ELF-1 (cell line): ENCODE measurements around the gene RNPEP.
"Not testable (repeated sequence)": the region's sequence is repeated elsewhere in the genome, so short reads cannot be mapped to it uniquely, and the experiment has no call there.

Source experiments
- DNase-seq: peaks from one replicate; pipeline ENCODE4 v3.0.0-alpha.2; 2016; ENCODE audit warnings: low read depth, low spot score

Gene RNPEP

DNA sequence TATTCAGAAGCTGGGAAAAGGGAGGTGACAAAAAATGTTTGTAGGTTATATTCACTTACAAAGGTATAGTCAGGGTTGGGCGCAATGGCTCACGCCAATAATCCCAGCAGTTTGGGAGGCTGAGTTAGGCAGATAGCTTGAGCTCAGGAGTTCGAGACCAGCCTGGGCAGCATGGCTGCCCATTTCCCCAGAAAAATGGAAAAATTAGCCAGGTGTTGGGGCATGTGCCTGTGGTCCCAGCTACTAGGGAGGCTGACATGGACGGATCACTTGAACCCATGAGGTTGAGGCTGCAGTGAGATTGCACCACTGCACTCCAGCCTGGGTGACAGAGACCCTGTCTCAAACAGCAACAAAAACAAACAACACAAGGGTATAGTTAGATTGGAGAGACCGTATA is 24.1 kb upstream of the RNPEP start:
- no peak for DNase-seq

GRCh38 chr1:201962382-201962781 is 20.1 kb upstream of the RNPEP start:
- DNase-seq: not testable (repeated sequence)

DNA sequence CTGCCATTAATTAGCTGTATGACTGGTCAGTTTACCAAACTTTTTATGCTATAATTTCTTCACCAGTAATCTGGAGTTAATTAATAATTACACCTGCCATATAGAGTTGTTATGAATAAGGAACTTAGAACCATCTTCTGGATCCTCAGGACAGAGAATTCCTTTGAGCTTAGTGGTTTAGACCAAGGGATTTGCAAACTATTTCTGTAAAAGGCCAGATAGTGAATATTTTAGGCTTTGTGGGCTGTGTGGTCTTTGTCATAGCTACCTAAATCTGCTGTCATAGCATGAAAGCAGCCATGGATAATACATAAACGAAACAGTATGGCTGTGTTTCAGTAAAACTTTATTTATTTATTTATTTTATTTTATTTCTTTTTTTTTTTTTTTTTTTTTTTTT is 18.2 kb upstream of the RNPEP start:
- DNase-seq: no peak

DNA sequence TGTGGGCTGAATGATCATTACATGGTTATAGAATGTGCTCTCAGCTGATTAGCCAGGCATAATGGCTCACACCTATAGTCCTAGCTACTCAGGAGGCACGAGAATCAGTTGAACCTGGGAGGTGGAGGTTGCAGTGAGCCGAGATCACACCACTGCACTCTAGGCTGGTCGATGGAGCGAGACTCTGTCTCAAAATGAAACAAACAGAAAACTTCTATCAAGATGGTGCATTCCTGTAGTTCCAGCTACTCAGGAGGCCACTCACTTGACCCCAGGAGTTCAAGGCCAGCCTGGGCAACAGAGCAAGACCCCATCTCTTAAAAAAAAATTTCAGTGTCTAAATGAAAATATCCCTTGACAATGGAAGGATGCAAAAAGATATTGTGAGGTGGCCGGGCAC is 16.3 kb upstream of the RNPEP start:
- DNase-seq: no peak

GRCh38 chr1:201968202-201968925 is 14.1 kb upstream of the RNPEP start:
- DNase-seq: no peak

DNA sequence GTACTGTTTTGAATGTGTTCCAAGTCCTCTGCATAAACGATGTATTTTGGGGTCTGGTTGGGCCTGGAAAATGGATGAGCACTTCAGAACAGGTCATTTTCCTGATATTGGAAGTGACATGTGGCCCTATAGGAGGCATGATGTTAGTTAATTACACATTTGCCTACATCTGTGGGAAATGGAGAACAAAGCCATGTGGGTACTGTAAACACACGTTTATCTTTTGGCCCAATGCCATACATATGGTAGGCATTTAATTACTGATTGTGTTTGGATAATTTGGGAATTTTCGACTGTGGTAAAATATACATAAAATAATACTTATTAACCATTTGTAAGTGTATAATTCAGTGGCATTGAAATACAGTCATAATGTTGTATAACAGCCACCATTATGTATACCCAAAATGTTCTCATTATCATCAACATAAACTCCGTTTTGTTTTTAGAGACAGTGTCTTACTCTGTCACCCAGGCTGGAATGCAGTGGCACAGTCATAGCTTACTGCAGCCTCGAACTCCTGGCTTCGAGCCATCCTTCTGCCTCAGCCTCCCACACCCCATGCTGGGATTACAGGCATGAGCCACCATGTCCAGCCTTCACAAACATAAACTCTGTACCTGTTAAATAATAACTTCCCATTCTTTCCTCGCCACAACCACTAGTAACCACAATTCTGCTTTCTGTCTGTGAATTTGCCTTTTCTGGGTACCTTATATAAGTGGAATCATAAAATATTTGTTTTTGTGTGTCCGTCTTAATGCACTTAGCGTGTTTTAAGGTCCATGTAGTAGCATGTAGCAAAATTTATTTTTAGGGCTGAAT is 11.9 kb upstream of the RNPEP start:
- no peak for DNase-seq

GRCh38 chr1:201982082-201982622 is 296 bp upstream of the RNPEP start:
- DNase-seq: peak; percentile 52

DNA sequence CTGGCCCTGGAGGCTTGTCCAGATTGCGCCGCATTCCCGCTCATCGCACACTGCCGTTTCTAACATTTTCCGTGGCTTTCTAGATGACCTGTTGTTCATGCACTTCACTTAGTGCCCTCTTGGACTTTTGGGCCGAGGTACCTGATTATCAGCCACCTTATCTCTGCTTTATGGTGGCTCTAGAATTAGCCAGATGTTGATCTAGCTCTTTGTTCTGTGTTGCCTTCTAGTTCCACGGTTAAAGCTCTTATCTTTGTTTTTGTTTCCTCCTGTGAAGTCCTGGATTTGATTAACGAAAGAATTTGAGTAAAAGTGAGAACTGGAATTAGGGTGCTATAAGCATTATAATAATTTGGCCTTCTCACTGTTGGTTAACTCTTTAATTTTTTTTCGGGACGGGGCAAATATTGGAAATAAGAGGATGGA is 945 bp downstream of the RNPEP start:
- DNase-seq: no peak

GRCh38 chr1:201984446-201984845 is 2.0 kb downstream of the RNPEP start:
- no peak for DNase-seq

GRCh38 chr1:201985355-201985754 is 2.9 kb downstream of the RNPEP start:
- no peak for DNase-seq

GRCh38 chr1:201988601-201989000 is 6.2 kb downstream of the RNPEP start:
- DNase-seq: no peak

- DNase-seq: no peak
These were observed 7.1 kb downstream of the RNPEP start for GRCh38 chr1:201989354-201990128.

DNA sequence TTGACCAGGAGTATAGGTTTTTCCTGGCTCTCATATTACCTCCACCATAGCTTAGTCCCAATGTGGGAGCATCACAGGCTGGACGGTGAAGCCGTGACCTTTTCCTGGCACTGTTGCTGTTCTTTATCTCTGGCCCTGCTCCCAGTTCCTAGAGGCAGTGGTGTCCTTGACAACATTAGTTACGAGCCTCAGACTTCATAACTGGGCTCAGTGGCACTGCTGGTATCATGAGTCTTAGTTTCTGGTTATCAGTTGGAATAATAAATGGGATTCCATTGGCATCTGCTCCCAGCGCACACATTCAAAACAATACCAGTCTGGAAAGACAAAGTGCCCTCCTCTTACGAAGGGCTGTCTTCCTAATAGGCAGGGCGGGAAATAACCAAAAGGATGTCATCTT is 8.0 kb downstream of the RNPEP start:
- DNase-seq: no peak

DNA sequence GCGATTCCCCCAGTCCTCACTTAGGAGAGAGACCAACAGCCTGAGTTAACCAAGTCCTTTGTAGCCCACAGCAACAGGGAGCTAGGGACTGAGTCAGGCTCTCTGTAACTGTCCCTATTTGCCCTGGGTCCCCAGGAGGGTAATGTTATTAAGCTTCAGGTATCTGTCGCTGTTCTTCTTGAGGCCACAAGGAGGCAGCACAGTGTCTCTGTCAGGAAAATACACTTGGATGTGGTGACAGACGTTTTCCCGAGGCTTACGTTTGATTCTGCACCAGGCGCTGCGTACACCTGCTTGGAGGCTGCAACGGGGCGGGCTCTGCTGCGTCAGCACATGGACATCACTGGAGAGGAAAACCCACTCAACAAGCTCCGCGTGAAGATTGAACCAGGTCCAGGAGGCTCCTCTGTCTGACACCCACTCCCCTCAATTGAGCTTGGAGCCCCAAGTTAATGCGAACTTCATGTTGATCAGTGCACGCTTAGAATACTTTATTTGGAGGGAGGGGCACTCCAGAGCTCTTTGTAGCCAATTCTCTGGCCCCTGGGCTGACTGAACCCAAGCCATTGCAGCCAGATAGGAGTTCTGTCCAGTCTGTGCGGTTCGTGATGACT is 17.3 kb downstream of the RNPEP start:
- DNase-seq: peak; percentile 76

GRCh38 chr1:202002507-202002906 is 20.1 kb downstream of the RNPEP start:
- no peak for DNase-seq

GRCh38 chr1:202004711-202005110 is 22.3 kb downstream of the RNPEP start:
- DNase-seq: peak; percentile 70

DNA sequence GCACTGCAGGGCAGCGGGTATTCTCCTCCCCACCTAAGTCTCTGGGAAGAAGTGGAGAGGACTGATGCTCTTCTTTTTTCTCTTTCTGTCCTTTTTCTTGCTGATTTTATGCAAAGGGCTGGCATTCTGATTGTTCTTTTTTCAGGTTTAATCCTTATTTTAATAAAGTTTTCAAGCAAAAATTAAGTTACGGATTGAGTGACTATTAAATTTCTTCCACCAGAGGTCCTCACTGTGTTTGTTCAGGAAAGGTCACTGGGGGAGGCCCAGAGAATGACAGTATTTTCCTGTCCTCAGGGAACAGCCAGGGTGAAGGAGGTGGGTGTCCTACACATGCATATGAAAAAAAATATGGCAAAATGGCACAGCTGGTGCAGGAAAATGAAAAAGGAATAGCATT is 23.5 kb downstream of the RNPEP start:
- DNase-seq: peak; percentile 28

DNA sequence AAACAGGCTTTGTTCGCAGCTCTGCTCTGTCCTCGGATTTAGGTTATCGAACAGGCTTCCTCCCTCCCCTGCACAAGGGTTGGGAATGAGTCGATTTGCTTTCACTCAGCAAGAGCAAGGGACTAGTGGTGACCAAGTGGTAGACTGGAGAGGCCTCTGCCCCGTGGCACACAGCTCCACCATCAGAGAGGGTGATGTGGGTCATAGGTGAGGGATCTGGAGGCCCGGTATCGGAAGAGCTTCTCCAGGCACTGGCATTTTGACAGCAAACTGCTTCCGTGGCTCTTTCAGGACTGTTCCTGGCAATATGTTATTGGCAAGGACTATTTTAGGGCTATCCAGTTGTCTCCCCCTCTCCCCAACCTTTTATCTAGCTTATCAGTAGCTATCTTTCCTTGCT is 24.9 kb downstream of the RNPEP start:
- DNase-seq: no peak

- peak; percentile 95 for DNase-seq
These were observed 25.5 kb downstream of the RNPEP start for GRCh38 chr1:202007805-202008489.

DNA sequence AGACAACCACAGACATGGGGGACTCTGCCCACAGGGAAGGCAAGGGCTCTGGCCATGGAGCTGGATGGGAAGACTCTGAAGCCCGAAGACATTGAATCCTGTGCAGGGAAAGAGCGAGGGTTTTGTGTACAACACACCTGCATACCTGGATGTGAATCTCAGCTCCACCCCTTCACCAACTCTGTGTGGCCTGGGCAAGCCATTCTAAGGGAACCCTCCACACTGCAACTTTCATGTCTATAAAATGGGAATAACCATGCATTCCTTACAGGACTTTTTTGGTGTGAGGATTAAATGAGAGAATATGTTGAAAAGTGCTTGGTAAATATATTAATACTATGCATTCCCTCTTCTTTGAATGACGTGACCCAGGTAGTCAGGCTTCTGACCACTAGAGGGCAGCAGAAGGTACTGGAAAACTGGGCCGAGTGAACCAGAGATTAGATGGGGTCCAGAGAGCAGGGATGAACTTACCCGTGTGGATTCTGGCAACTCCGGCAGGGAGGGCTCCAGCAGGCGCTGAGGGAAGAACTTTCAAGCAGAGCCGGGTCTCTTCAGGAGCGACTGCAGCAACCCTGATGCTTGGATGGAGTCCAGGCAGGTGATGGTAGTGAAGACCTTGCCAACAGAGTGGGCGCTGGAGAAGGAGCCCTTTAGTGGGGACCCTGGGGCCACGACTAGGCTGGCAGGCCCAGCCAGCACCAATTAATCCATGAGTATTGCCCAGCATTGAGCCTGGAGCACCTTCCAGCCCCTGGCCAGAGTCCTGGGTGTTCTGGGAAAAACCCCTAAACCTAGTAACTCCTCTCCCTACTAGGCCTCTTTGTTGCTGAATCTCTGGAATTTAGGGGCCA is 27.1 kb downstream of the RNPEP start:
- peak; percentile 90 for DNase-seq
